NCI-H2107 (cell line): ENCODE results near the gene THRB.

Source experiments
- DNase-seq: peaks from one replicate; lab custom pipeline; 2025; lab: John Stamatoyannopoulos, UW

The THRB gene

DNA sequence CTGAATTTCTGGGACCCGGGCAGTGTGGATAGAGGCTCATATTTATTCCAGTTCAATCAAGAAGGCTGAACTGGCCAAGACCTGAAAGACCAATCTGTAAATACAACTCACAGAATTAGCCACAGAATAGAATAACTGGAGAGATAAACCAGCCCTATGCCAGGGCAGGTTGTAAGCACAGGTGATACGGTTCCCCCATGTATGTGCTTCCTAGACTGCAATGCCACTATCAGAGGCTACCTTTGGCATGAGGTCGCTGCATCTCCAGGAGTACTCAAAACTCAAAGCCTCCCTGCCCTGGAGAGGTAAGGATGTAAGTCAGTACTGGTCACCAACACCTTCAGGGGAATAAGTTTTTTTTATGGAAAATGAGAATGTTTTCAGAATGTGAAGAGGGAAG lies 314.0 kb downstream of the THRB start:
- DNase-seq, result no peak

DNA sequence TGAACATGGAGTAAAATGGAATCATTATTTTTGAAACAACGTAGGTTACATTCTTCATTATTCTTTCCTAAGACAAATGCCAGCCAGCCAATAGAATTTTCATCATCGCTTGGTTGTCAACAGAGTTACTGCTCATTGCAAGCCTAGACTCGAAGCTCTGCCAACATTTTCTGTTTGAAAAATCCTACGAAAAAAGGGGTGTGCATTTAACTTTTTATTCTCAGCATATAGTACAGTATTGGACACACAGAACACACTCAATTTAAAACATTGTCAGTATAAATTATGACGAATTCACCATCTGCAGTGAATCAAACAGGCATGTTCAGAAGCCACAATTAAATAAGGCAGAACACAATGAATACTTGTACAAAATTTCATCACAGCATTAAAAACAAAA lies 317.4 kb downstream of the THRB start:
- DNase-seq, result no peak

DNA sequence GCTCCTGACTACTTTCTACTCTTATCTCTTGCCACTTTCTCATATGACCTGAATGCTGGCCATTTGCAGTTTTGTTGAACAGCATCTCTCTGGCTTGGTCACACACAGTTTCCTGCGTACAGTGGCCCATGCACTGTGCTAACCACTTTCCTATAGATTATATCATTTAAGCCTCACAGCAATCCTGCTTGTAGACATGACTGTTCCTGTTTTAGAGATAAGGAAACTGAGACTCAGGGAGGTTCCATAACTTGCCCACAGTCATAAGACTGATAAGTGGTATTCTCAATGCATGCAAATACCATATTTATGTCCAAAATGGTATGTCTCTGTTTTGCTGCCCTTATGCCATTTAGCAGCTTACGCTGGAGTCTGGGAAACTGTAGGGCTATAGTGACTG lies 320.0 kb downstream of the THRB start:
- DNase-seq, result no peak

DNA sequence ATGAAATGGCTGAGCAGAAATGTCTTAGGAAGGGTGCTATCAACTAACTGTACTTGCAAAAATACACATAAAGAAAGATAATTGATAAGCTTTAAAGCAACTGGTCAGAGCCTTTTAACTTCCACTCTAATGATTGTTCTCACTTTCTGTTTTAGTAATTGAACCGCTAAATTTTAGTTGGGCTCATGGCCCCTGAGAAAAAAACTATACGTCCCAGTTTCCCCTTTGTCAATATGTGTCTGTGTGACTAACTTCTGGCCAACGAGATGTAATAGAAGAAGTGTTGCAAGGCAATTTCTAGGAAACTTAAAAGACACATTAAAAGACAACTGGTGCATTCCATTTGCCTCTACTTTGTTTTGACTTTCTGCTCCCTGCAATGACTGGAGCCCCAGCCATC lies 325.7 kb downstream of the THRB start:
- no peak for DNase-seq

DNA sequence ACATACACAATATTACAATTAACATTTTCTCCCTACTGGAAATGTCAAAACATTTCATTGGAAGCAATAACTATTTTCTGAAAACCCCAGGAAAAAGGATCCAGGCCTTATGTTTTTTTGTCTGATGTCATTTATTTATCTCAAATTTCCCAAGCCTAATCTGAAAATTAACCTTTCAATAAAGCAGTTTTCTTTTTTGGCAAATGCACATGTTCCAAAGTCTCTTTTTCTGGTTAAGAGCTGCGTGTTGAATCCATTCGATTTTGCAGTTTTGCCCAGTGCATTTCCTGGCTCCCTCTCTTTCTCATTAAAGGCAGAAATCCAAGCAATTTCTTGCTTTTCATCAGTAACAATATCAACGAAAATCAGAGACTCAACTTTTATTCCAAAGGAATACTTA lies 327.2 kb downstream of the THRB start:
- DNase-seq, result no peak

DNA sequence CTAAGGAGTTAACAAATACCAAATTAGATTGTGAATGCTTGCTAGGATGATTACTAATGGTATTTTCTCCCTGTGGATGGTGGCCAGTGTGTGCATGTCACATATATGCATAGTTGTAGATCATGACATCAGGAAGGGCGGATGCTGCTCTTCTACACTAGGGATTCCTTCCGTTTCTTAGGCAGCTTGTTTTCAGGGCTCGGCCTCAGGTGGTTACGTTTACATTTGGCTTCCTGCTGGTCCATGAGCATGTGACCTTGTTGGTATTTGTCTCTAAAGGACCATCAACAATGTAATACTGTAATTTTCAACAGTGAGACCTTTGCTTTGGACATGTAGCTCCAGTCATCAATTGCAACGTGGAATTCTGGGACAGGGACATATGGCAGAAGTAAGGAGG lies 328.1 kb downstream of the THRB start:
- DNase-seq, result no peak

DNA sequence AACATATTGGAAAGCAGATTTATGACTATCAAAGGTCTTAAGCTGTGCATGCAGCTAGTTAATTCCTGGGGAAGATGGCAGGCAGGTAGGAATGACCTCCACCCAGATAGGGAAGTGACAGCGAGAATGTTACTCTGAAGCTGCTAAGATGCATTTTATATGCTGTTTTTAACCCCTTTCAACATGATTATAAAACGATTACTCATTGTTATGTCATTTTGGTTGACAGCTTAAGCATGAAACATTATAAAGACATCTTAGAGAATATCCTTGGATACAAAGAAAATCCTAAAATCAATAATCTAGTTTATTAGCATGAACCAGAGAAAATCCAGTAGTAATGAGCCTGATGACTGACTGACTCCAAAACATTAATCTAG lies 329.1 kb downstream of the THRB start:
- DNase-seq, result no peak

DNA sequence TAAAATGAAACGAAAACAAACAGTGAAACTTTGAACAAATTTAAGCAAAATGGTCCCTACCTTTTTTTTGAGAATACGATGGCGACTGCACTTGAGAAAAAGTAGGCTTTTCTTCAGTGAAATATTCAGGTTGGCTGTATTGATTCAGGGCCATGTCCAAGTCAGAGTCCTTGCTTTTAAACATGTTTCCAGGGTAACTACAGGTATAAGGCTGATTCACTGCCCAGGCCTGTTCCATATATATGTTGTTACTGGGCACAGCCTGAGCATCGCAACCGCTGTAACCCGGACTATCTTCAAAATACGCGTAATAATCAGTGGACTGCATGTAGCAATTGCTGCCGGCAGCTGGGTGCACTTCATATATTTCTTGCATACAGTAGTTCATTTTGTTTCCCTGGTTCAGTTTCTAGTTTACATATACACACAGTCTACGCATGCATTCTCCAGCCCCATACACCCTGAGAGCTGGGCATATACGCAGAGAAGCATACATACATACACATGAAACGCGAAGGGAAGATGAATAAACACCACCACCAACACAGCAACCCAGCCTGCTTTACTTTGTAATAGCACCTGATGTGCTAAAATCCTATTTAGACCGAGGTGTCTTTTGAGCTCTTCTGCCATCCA lies 329.6 kb downstream of the THRB start:
- no peak for DNase-seq

DNA sequence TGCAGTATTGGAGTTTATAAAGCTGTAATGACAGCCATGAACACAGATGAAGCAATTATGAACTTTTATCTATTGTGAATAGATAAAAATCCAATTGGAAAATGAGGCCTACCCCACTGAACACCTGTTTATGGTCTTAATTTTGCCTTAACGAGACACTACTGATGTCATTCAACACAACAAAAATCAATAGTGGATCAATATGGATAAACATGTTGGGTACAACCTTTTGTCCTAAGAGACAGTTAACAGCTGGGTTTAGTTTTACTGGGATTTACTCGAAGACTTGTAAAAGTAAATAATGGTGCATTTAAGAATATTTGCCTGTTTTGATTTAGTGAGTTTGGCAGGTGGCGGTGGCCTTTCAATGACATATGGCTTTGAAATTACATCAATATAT lies 331.7 kb downstream of the THRB start:
- DNase-seq, result no peak

DNA sequence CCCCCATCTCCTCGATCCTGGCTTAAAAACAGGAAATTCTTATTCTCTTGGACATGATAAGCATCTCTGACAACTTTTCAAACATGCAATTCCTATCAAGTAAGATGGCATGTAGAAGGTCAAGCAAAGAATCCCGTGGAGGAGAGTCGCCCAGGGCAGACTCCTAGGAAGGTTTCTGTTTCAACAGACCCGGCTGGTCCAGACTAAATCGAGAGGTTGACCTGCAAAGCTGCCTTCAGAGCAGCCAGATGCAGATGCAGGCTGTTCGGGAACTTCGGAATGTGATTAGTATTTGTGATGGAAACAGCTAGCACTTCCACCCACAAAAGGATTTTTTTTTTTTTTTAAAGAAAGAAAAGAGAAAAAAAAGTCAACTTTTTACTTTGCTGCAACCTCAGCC lies 332.8 kb downstream of the THRB start:
- DNase-seq, result no peak

DNA sequence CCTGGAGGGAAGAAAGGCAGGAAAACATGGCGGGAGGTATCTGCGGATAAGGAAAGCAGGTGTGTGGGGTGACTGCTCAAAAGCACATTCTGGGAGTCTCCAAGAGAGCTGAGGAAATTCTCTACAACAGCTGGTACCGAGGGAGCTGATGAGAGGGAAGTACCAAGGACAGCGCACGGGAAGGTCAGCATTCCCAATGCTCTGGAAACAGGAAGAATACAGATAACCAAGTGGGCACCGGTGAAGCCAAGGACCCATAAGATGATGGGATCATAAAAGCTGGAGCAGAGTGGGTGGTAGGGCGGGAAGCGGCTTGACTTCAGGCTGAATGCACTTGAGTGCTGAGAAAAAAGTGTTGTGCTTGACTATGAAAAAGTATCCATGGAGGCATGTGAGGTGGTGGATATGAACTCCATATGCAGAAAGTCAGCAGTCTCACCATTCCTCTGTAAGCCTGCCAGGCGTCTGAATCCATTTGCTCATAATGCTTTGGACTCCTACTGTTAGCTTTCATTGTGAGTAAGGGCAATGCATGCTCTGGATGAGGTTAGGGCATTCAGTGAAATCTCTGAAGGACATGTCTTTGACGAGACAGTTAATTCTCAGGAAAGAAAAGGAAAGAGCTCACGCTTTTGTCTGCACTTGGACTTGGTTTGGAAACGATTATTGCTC lies 334.1 kb downstream of the THRB start:
- no peak for DNase-seq

DNA sequence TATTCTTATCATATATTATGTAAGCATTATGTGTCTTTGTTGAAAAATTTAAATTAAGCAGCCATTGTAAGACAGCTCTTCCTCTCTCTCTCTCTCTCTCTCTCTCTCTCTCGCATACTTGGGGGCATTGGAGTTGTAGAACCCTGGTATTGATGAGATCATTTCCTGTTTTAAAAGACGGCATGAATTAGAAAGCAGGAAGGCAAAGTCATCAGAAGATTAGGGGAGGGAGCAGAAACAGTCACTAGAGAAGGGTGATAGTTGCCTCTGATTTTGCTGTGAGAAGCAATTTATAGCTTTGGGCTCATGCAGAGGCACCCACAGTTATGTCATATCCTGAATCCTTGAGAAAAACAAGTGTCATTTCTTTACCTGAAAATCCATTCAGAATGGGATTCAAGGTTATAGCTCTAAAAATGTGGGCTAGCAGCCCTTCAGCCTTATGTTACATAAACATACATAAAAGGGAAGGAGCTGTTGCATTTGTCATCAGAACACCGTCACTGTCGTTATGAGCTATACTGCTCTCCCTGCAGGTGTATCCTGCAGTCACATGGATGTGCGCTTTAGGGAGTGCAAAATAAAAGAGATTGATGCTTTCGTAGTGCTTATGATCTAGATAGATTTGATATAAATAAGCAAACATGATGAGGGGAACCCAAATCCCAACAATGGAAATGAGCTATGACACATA lies 335.7 kb downstream of the THRB start:
- no peak for DNase-seq

DNA sequence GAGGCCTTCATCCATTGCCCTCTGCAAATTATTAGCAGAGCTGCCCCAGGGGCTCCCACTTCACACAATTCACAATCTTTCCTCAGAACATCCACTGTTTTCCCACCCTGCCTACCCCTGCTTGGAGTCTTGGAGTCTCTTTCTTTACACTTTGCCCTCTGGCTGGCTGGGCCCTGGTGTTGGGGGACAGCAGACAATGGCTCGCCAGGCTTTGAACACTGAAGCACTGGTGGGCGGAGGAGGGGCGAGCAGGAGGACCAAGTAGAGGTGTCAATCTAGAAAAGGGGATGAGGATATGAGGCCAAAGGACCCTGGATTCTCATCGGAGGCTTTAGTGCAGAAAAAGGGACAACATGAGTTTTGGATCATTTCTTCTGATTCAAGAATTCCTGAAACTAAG lies 337.5 kb downstream of the THRB start:
- no peak for DNase-seq

DNA sequence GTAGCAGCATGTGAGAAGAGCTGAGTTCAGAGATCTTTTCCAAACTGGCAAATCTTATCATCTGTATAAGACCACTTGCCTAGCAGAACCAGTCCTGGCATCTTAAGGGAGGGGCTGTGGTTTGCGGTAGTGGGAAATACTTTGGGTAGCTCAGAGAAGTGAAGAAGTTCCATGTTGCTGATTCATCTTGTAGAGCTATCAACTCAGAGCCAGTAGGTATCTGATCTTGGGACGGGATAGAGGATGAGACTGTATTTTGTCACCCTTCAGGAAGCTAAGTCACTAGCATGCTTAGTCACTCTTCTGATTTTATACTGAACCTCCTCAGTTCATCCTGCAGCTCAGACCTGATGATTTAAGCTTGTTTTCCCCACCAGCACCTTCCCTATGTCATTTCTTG lies 338.2 kb downstream of the THRB start:
- no peak for DNase-seq

DNA sequence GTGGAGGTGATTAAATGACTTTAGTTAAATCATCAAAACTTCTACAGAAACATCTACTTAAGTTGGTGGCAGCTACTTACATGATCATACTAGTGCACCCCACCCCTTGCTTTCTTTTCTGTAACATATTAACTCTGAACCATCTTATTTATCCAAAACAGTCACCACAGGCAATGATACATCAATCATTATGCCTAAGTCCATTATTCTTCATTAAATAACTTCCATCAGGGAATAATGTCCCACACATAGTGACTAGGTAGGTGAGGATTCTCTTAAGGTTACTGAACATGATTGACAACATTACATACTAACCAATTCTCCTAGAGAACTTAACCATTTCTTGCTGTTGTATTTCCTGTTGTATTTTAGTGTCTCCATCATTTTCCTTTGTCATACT lies 339.4 kb downstream of the THRB start:
- no peak for DNase-seq

DNA sequence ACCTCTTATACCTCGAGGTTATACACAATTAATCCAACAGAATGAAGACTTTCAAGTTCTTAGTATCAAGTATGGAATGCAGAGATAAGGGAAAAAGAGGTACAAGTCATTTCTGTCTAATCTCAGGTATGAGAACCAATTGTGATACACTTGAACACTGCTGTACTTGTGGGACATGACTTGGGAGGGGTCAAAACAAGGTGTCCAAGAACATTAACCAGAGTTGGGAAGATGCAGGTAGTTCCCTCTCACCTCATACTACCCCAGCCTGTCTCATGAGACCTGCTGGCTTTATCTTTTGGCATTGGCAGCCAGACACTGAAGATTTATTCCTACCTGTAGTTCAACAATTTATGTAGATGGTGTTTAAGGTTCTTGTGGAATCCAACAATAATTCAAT lies 339.9 kb downstream of the THRB start:
- no peak for DNase-seq

DNA sequence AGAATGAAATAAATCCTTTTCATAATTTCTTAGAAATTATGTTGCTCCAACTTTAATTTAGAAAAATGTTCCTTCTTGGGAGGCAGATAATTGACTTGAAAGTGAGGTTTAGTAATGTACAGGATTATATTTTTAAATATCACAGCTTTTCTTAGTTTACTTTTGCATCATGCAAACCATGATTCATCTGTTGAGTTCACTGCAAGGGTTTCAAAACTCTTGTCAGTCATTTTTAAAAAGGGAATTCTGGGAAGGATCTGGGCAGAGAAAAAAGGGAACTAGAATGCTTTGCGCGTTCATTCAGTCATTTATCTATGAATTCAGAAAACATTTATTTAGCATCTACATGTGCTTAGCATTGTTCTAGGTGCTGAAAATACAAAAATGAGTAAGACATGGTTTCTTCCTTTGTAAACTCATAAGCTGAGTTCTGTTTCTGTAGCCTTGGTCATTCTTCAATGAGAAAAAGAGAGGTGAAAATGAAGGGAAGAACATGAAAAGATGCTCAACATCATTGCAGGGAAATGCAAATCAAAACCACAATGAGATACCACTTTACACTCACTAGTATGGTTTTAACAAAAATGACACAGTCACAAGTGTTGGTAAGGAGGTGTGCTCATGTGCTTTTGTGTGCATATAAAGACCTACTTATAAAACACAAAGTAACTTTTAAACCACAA lies 340.5 kb downstream of the THRB start:
- DNase-seq, result no peak

DNA sequence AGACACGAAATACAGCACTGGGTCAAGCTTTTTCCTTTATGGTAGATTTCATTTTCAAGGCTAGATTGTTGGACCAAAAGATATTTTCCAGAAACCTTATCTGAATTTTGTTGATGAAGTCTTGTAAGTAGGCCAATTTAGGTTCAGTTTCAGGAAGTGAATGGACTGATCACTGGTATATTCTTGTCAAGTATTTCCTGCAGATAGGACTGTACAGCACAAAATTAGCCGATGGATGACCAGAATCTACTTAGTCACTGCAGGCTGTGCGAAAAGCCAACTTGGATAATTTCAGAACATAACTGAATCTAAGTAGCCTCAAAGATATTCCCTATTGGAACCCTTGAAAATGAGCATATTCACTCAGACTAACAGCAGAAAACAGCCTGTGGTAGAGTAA lies 343.1 kb downstream of the THRB start:
- no peak for DNase-seq

DNA sequence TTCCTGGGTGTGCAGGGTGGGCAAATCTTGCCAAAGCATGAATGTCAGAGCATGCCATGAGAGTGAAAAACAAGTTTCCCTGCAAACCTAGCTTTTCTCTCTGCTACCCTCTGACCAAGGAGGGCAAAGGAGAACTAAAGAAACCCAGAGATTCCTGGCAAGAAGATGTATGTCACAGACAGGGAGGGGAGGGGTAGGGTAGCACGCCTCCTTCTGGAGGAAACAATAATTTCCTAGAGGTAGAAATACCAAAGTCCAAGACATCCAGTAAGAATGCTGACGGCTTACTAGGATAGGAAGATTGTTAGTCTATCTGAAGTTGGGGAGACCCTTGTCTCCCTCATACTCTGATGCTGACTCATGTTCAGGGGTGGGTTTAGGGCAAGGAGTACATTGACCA lies 345.6 kb downstream of the THRB start:
- DNase-seq, result no peak

DNA sequence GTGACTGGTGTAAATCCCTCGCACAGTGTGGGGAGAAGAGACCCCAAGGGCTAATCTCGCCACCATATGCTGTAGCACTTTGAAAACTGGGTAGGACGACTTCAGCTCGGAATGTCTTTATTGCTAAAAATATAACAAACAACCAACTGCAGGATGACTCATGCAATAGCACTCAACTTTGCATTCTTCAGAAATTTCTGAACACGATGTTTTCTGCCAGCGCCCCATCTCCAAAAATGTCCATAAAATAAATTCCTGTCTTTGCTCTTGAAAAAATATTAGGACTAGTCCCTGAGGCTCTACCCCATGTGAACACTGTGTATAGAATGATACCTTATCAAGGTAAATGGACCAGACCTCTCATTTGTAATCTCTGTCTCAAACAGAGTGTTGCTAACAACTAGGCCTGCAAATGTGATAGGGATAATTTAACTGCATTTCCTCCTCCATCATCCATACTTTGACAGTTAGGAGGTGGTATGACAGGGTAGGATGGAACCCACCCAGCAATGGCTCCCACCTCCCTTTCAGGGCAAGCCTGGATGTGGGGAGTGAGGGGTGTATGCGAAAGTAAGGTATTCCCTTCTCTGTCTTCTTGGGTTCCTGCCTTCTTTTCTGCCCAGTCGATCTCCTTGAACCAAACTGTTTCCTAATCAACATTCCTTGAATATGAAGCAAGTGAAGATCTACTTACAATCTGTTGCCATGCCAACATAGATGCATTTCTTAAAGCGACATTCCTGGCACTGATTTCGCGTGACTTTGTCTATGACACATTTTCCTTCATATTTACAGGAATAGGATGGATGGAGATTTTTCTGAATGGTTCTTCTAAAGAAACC lies 348.4 kb downstream of the THRB start:
- no peak for DNase-seq

DNA sequence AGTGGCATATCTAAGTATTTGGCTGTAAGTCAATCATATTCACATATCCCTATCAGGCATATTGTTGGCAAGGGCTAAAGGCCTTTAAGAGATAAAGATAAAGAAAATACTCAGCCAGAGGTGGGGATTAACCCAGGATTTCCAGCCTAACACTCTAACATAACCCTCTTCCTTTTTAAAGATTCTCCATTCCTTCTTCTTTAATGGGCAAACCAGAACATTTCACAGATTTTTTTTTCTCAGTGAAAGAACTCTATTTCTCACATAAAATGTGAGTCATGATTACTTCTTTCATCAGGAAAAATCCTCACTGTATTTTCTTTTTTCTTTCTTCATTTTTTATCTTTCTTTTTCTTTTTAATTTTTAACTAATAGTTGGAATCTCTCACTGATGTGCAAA lies 349.2 kb downstream of the THRB start:
- no peak for DNase-seq

DNA sequence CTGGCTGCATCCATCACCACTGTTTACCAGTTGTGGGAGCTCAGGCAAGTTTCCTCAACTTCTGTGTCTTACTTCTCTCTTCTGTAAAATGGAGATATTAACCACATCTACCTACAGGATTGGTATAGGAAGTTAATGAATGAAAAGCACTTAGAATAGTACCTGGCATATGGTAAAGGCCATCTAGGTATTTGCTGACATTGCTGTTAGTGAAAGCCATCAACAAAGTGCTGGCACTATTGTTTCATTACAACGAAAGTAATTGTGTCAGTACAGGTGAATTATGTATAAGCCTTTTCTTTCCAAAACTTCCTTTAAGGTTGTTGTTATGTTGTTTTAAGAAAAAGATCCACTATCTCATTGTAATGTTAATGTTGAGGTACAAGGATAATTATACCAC lies 352.5 kb downstream of the THRB start:
- no peak for DNase-seq
